ENCODE data around the gene ALPL.
"Not testable (repeated sequence)": the region's sequence is repeated elsewhere in the genome, so short reads cannot be mapped to it uniquely, and the experiment has no call there.

The ALPL gene

DNA sequence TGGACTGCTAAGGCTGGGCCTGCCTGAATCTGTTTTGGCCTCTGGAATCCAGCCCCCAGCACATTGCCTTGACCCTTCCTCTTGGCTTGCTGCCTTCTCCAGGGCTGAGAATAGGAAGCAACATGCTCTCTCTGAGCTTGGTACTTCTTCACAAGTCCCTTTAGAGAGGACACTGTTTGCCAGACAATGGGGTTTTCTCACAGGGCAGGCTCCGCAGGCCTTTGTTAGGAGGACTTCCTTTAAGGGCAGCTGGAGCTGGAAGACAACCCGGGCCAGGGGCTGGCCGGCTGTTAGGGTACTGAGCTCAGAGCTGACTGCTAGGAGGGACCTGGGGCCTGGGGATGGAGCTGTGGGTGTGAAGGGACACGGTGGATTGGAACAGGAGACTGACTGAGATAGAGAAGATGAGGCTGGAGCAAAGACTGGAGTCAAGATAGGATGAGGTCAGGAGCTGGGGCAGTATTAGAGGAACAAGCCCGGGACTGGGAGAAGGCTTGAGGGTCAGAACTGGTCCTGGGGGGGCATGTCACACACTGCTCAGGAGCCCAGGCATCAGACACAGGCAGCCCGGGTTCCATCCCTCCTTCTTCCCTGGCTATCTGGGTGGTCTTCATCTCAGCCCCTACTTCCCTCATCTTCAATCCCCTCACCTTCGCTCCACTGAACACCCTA, 5.4 kb upstream of the ALPL start:
- in situ Hi-C loops (cut with MboI; ENCODE audit: low pct_unique_long_range_greater_than_20kb, low sequenced_read_pairs), result no loop called here
- DNase-seq, result no peak

DNA sequence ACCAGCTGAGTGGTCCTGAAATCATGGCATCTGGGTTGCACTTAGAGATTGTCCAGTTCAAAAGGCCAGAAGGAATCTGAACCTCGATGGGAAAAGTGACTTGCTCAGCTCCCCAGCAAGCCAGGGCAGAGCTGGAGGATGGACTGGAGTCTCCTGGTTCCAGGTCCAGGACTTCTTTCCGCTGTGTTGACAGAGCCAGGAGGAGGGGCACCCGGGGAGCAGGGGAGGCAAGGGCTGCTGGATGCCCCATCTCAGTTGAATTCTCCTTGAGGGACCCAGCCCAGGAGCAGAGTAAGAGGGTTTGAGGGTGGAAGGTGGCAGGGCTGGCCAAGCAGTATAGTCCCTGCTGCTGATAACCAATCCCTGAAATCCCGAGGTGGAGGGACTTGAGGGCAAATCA, 2.4 kb upstream of the ALPL start:
- in situ Hi-C loops (cut with MboI; ENCODE audit: low pct_unique_long_range_greater_than_20kb, low sequenced_read_pairs), result no loop called here
- DNase-seq, result no peak

DNA sequence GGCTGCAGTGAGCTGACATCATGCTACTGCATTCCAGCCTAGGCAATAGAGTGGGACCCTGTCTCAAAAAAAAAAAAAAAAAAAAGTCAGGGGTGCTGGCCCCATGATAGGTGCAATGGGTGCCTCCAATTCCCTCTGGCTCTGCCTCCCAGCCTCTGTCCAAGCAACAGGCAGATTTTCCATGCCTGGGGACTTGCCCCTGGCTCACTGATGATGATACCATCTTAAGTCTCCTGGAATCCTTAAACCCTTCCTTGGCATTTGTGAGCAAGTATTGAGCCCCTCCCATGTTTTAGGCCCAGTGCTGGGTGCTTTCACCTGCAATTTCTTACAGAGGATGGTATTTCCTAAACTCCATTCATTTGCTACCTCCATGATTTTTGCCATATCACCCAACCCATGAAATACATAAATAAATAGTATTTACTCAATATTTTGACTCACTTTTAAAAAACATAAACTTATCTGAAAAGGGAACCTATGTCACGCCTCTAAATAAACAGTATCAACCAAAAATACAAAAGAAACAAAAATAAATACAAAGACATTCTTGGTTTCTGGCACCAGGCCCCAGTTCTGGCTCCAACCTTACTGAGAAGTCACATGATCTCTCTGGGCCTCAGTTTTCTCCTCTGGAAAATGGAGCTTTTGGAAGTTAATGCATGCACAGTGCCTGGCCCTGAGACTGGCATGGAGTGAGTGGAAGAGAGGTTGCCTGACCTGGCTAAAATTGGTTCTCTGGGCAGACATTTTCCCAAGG, 1.5 kb upstream of the ALPL start:
- in situ Hi-C loops (cut with MboI; ENCODE audit: low pct_unique_long_range_greater_than_20kb, low sequenced_read_pairs), result no loop called here
- no peak for DNase-seq

DNA sequence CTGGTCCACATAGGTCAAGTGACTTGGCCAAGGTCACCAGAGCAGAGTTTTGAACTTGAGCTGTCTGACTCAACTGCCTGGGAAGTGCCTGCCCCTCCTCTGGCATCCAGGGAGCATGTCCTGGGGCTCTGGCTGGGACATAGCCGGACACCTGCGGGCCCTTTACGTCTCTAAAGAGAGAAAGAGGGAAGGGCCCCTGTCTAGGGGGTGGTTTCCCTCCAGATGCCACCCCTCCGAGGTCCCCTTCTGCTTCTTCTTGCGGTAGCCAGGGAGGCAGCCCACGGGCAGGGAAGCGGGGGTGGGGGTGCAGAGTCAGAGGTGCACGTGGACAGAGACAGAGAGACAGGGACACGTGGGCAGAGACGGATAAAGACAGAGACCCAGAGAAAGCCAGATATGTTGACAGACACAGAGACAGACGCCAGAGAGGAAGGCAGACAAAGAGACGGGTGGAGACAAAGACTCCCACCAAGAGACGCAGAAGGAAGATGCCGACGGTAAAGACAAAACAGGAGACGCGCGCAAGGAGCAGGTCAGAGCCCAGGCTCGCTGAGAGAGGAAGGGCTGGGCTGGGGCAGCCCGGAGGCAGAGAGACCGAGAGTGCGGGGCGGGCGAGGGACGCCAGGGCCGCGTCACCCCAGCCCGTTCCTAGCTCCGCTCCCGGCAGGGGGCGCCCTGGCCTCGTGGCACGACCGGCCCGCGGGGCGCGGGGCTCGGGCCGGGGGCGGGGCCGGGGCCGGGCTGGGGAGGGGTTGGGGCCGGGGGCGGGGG, 458 bp upstream of the ALPL start:
- peak; percentile 68 for DNase-seq
- in situ Hi-C loops (cut with MboI; ENCODE audit: low pct_unique_long_range_greater_than_20kb, low sequenced_read_pairs), result no loop called here

DNA sequence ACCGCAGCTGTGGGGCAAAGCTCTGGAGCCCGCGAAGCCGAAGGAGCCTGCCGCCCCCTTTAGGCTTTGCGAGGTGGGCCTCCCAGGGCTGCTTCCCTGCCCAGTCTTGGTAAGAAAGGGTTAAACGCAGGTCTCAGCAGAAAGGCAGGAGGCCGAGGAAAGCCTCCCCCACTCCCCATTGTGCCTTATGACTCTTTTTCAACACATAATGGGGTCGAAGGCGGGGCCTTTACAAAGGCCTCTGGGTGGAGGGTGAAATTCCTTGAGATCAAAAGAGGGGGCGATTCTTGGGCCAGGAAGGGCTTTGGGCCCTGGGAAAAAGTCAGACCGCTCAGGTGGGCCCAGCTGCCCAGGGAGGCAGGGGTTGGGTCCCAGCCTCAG, 880 bp downstream of the ALPL start:
- in situ Hi-C loops (cut with MboI; ENCODE audit: low pct_unique_long_range_greater_than_20kb, low sequenced_read_pairs), result no loop called here
- no peak for DNase-seq

DNA sequence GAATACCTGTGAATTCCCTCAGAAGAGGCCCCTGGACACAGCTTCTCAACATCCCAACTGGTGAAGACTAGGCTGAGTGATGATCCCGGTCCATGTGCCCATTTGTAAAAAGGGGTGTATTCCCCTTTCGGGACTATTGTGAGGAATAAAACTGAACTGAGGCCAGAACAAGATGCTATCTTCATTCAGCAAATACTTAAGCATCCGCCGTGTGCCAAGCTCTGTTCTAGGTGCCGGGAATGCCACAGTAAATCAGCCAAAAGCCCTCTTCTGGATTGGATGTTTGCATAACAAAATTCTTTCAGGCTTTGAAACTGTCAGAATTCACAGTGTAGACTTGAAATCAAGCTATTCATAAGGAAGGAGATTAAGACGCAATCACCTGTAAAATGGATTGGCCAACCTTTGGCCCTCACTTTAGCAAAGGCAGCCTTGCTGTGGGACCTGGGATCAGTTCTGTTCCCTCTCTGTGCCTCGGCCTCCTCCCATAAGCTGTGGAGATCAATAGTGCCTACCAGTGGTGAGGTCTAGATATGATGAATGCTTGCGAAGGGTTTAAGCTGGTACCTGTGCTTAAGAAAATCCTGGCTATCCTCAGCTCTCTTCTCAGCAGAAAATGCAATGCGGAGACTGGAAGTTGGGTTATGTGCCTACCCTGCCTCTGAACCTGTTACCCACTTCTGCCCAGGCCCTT, 1.8 kb downstream of the ALPL start:
- no peak for DNase-seq
- in situ Hi-C loops (cut with MboI; ENCODE audit: low pct_unique_long_range_greater_than_20kb, low sequenced_read_pairs), result no loop called here

DNA sequence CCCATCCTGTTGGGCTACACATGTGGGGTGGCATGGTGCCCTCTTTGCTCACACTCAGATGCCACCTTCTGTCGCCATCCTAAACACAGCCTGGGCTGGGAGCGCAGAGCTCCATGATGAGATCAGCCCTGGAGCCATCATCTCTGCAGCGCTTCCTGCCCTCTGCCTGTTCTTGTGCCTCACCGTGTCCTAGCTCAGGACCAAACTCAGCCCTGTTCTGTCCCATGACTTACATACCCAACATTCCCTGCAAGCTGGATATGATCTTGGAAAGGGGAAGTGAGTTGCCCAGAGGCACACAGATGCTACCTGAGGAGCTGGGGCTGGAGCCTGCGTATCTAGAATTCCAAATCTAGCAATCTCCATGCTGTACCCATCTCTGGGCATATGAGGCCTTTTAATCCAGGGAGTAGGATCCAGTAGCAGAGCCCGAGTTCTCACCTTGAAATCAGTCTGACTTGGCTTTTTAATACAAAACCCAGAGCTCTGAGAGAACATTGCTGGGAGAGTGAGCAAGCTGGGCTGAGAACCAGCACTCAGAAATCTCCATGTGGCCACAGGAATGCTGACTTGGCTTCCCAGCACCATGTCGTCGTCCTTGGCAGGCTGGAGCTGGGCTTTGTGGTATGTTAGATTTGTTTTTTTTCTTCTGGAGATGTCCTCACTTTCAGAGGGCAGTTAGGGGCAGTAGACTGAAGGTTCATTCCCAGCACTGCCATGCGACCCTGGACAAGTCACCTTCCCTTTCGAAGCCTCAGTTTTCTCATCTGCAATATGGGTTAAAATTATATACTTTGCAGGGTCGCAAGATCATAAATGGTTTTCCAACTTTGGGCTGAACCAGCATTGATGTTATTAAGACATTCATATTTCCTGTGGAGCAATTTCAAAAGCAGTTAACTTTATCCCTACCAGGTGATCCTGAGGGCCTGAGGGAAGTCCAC, 2.6 kb downstream of the ALPL start:
- in situ Hi-C loops (cut with MboI; ENCODE audit: low pct_unique_long_range_greater_than_20kb, low sequenced_read_pairs), result no loop called here
- no peak for DNase-seq

DNA sequence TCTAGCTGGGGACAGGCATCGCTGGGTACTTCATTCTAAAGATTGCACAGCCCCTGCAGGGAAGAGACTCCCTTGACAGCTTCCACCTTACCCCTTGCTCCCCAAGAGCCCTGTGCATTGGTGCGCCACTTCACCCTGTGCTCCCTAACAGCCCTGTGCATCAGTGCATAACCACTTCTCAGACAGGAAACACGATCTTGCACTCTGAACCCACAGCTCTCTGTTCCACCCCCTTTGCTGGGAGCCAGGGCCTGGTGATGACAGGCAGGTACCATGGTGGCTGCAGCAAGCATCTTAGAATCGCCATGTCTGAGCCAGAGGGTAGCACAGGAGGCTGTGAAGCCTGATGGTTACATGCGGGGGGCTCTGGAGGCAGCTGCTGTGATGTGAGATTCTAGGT, 5.0 kb downstream of the ALPL start:
- no peak for DNase-seq
- in situ Hi-C loops (cut with MboI; ENCODE audit: low pct_unique_long_range_greater_than_20kb, low sequenced_read_pairs), result no loop called here

DNA sequence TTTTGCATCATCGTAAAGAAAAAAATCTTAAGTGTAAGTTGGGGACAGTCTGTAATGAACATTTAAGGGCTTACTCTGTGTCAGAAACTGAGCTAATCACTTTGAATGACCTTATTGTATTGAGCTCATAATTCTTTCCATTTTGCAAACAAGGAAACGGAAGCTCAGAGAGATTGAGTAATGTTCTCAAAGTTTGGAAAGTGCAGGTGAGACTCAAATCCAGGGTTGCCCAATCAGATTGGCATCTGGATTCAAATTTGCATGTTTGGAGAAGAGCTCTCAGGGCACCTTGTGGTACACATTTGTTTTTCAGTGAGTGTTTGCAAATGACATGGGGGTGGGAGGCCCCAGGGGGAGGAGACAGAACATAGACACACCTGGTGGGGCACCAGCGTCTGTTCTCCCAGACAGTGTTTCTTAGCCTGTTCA, 8.0 kb downstream of the ALPL start:
- DNase-seq, result no peak
- in situ Hi-C loops (cut with MboI; ENCODE audit: low pct_unique_long_range_greater_than_20kb, low sequenced_read_pairs), result no loop called here

DNA sequence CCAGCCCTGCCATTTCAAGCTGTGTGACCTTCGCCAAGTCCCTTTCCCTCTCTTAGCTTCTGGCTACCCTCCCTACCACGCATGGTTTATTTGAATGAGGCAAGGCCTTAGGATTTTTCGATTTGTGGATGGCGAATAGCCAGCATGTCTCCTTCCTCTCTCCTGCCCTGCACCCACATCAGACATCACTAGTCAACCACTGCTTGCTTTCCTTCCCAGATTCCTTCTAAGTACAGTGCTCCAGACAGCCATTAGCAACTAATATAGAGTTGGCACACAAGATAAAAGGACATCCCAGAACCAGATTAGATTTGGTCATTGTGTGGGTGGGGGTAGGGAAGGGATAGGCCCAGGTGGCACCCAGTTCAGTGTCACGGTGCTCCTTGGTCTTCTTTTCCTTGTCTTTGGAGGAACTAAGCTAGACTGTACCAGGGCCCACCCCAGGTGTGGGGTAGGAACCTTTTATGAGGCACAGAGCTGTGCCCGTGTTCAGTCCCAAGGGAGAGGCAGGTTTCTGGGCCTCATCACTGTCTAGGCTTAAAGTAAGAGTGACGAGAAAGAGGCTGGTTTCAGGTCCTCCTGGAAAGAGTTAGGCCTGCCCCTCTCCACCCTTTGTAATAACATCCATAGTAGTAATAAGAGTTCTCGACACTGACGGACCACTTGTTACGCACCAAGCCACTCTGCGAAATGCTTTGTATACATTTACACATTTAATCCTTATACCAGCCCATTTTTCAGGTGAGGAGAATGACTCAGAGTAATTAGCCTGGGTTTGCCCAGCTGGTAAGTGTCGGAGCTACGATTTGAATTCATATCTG, 8.6 kb downstream of the ALPL start:
- no peak for DNase-seq
- in situ Hi-C loops (cut with MboI; ENCODE audit: low pct_unique_long_range_greater_than_20kb, low sequenced_read_pairs), result no loop called here

DNA sequence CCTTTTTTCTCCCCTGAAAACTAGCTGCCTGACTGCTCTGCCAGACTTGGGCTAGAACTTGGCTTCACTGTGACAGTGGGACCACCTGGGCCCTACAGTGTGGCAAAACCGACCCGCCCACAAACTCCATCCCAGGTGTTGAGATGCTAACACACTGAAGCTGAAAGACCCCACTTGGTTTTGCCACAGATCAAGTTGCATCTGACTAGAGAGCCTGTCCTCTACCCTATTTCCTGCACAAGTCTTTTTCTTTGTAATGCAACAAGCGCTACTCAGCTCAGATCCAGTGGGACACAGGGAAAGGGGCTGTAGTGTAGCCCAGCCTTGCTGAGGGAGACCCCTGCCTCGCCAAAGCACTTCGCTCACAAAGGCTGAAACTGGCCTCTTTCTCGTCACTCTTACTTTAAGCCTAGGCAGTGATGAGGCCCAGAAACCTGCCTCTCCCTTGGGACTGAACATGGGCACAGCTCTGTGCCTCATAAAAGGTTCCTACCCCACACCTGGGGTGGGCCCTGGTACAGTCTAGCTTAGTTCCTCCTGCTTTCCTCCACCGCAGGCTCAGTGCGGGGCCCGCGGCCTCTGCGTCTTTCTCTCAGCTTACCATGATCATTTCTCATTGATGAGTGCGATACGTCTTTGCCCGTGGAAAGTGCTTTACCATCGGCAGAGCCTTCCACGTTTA, 9.7 kb downstream of the ALPL start:
- in situ Hi-C loops (cut with MboI; ENCODE audit: low pct_unique_long_range_greater_than_20kb, low sequenced_read_pairs), result no loop called here
- no peak for DNase-seq

DNA sequence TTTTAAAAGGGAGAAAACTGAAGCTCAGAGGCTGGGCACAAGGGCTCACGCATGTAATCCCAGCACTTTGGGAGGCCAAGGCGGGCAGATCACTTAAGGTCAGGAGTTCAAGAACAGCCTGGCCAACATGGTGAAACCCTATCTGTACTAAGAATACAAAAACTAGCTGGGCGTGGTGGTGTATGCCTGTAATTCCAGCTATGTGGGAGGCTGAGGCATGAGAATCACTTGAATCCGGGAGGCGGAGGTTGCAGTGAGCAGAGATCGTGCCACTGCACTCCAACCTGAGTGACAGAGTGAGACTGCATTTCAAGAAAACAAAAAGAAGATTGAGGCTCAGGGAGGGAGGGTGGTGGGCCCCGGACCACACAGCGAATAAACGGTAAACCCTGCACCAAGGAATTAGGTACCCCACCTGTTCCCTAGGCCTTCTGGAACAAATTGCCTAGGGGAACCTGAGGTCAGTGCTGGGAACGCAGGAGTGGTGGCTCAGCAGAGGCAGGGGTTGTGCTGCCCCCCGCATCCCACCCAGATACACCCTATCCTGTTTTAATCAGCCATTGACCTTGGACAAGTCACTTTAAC, 10.4 kb downstream of the ALPL start:
- DNase-seq; in situ Hi-C loops (cut with MboI; ENCODE audit: low pct_unique_long_range_greater_than_20kb, low sequenced_read_pairs): not testable (repeated sequence)

DNA sequence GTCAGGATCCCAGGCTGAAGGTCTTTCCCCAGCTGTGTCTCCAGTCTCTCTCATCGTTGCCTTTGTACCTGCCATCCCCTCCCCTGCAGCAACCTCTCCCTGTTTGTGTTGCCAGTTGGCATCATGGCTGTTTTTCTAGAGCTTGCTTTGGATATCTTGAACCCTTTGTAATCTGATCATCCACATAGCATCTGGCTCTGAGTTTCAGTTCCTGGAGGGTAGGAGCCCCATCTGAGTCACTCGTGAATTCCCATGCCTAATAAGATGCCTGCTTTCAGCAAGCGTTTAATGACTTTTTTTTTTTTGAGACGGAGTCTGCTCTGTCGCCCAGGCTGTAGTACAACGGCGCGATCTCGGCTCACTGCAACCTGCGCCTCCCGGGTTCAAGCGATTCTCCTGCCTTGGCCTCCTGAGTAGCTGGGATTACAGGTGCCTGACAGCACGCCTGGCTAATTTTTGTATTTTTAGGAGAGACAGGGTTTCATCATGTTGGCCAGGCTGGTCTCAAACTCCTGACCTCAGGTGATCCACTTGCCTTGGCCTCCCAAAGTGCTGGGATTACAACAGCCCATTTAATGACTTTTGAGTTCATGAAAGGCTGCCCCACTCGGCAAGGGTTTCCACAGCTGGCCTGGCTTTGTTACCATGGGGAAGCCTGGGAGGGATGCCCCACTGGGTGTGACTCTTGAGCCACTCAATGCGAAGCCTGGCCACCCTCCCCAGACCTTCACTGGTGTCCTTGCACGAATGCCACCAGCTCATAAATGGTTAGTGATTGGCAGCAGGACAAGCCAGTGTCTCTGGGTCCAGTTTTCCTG, 11.9 kb downstream of the ALPL start:
- DNase-seq, result no peak
- in situ Hi-C loops (cut with MboI; ENCODE audit: low pct_unique_long_range_greater_than_20kb, low sequenced_read_pairs), result no loop called here

DNA sequence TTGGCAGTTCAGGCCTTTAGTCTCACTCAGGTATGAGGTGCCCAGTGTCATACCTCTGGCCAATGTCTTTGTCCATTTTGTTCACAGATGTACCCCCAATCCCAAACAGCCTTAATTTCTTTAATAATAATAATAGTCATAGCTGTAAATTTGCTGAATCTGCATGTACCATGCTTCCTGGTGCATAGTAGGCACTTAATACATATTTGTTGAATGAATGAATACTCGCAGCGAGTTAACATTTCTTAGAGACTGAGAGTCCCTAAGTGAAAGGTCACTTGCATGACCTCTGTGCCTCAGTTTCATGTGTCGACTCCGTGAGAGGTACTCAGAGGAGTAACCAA, 12.5 kb downstream of the ALPL start:
- in situ Hi-C loops (cut with MboI; ENCODE audit: low pct_unique_long_range_greater_than_20kb, low sequenced_read_pairs), result no loop called here
- DNase-seq, result no peak

DNA sequence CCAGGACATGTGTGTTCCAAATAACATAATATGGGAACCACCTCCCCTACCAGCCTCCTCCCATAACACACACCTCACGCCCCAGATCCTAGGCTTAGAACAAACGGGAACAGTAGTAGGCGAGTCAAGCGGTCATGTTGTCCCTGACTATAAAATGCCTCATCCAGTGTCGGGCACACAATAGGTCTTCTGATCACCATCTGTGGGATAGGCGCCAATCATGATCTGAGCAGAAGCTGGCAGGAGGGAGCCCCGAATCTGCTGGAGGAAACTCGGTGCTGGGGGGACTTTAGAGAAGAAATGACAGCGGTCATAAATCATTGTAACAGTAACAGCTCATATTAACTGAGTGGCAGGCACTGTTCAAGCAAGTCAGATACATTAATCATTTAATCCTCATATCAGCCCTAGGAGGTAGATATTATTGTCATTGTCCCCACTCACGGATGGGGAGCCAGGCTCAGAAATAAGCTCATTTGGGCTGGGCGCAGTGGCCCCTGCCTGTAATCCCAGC, 13.4 kb downstream of the ALPL start:
- in situ Hi-C loops (cut with MboI; ENCODE audit: low pct_unique_long_range_greater_than_20kb, low sequenced_read_pairs), result no loop called here
- no peak for DNase-seq

DNA sequence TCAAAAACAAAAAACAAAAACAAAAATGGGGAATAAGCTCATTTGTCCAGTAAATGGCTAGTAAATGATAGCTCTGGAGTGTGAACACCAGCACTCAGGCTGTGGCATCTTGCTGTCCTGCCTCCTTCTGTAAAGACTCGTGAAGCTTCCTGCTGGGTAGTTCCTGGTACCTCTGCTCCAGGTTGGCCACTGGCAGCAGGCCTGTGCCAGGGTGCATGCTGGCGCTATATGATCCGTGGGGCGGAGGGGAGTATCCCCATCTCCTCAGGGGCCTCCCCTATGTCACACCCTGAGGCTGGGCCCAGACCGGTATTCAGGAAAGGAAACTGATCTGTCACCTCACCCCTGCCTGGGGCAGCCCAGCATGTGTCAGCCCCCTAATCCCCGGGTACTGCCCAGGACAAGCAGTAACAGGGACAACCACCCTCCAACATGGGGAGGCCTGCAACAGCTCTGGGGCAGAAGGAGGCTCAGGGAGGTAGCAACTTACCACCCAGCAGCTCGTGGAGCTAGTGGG, 14.1 kb downstream of the ALPL start:
- in situ Hi-C loops (cut with MboI; ENCODE audit: low pct_unique_long_range_greater_than_20kb, low sequenced_read_pairs), result no loop called here
- no peak for DNase-seq

All from KBM-7 (cell line).